Loucy (cell line): Measurements from ENCODE around the gene IGFALS.

ENCODE experiments used
- H2AFZ ChIP-seq: fragments of 200-600 bp; sonication (generic); 2 replicates; pipeline ENCODE4 v1.6.0; 2016; ENCODE audit warnings: antibody characterized with exemption, mild to moderate bottlenecking, low read length, moderate library complexity
- H3F3A ChIP-seq: fragments of 200-600 bp; 2 replicates; pipeline ENCODE4 v1.6.0; 2016; ENCODE audit warnings: antibody characterized with exemption, low read depth, mild to moderate bottlenecking
- H3K27me3 ChIP-seq: fragments of 200-600 bp; sonication (generic); 2 replicates; pipeline ENCODE4 v1.6.1; 2014; ENCODE audit warnings: low read length, mild to moderate bottlenecking; ENCODE audit not compliant: insufficient read depth, poor library complexity, severe bottlenecking
- H3K36me3 ChIP-seq: fragments of 200-600 bp; sonication (generic); 2 replicates; pipeline ENCODE4 v1.6.1; 2016; ENCODE audit warnings: low read length; ENCODE audit not compliant: insufficient read depth
- H3K4me1 ChIP-seq: fragments of 200-600 bp; sonication (generic); 2 replicates; pipeline ENCODE4 v1.5.1; 2014; ENCODE audit warnings: low read length, mild to moderate bottlenecking; ENCODE audit not compliant: insufficient read depth, poor library complexity, severe bottlenecking
- H3K4me2 ChIP-seq: fragments of 200-600 bp; sonication (generic); 2 replicates; pipeline ENCODE4 v1.6.0; 2014; ENCODE audit warnings: antibody characterized with exemption, low read length, low read depth, mild to moderate bottlenecking; ENCODE audit not compliant: poor library complexity, severe bottlenecking
- H3K4me3 ChIP-seq: fragments of 200-600 bp; sonication (generic); 2 replicates; pipeline ENCODE4 v1.5.1; 2014; ENCODE audit warnings: low read length, mild to moderate bottlenecking, mixed read lengths; ENCODE audit not compliant: poor library complexity, severe bottlenecking
- H3K79me2 ChIP-seq: fragments of 200-600 bp; sonication (generic); 2 replicates; pipeline ENCODE4 v1.6.1; 2014; ENCODE audit warnings: low read length; ENCODE audit not compliant: insufficient read depth
- H3K9ac ChIP-seq: fragments of 200-600 bp; sonication (generic); 2 replicates; pipeline ENCODE4 v1.6.0; 2014; ENCODE audit warnings: mild to moderate bottlenecking, low read depth, low read length, moderate library complexity; ENCODE audit not compliant: poor library complexity, severe bottlenecking
- H3K9me2 ChIP-seq: fragments of 200-600 bp; sonication (generic); replicated peaks from 2 replicates; pipeline ENCODE4 v1.6.1; 2016; ENCODE audit warnings: low read depth, low read length, mixed read lengths
- H3K9me3 ChIP-seq: fragments of 200-600 bp; sonication (generic); 2 replicates; pipeline ENCODE4 v1.6.1; 2014; ENCODE audit warnings: mild to moderate bottlenecking, antibody characterized with exemption, low read length, low read depth; ENCODE audit not compliant: insufficient read depth
- H4K20me1 ChIP-seq: fragments of 200-600 bp; sonication (generic); 2 replicates; pipeline ENCODE4 v1.6.0; 2014; ENCODE audit warnings: antibody characterized with exemption, low read length, mild to moderate bottlenecking; ENCODE audit not compliant: insufficient read depth, poor library complexity, severe bottlenecking
- EZH2phosphoT487 ChIP-seq: fragments of 200-600 bp; IDR thresholded peaks from 2 replicates; pipeline ENCODE4 v1.6.1; 2018; ENCODE audit warnings: antibody characterized with exemption, mild to moderate bottlenecking, moderate library complexity, borderline replicate concordance
- TF ChIP-seq, protein P1 (sequence below): fragments of 200-600 bp; sonication (generic); conservative IDR thresholded peaks from 2 replicates; pipeline ENCODE4 v1.5.1; 2014; ENCODE audit warnings: mild to moderate bottlenecking, antibody characterized with exemption, low read length

The IGFALS gene

DNA sequence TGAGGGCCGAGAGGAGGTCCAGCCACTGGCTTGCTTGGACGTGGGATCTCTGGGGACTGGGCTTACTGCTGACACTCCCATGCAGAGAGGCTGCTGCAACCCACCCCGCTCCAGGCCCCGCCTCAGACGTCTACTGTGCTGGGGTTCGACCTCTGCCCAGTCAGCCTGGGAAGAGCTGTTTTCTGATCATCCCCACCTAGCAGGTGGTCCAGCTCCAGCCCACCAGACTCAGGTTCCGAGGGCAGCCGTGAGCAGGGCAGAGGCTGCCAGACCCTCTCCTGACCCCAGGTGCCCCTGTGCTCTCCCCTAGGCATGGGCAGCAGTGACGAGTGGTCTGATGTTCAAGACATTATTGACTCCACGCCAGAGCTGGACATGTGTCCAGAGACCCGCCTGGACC, 45.6 kb downstream of the IGFALS start:
- Histone ChIP-seq H4K20me1 (no peaks in the 10 kb centered on the region), H3K27me3 (no peaks in the 10 kb centered on the region), H3F3A (no peaks in the 10 kb centered on the region), H2AFZ (no peak overlapping the region), H3K4me2 (no peak overlapping the region), H3K9ac (no peak overlapping the region), H3K4me3 (no peak overlapping the region), H3K36me3 (peaks cover 4% of the 10 kb centered on the region; the same call in 1 of the 2 replicates), H3K9me3 (no peaks in the 10 kb centered on the region), H3K79me2 (no peaks in the 10 kb centered on the region), H3K4me1 (no peaks in the 10 kb centered on the region), H3K9me2 (no peaks in the 10 kb centered on the region)
- TF ChIP-seq, protein P1, sequence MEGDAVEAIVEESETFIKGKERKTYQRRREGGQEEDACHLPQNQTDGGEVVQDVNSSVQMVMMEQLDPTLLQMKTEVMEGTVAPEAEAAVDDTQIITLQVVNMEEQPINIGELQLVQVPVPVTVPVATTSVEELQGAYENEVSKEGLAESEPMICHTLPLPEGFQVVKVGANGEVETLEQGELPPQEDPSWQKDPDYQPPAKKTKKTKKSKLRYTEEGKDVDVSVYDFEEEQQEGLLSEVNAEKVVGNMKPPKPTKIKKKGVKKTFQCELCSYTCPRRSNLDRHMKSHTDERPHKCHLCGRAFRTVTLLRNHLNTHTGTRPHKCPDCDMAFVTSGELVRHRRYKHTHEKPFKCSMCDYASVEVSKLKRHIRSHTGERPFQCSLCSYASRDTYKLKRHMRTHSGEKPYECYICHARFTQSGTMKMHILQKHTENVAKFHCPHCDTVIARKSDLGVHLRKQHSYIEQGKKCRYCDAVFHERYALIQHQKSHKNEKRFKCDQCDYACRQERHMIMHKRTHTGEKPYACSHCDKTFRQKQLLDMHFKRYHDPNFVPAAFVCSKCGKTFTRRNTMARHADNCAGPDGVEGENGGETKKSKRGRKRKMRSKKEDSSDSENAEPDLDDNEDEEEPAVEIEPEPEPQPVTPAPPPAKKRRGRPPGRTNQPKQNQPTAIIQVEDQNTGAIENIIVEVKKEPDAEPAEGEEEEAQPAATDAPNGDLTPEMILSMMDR = no peak
- no peak for TF ChIP-seq EZH2phosphoT487

DNA sequence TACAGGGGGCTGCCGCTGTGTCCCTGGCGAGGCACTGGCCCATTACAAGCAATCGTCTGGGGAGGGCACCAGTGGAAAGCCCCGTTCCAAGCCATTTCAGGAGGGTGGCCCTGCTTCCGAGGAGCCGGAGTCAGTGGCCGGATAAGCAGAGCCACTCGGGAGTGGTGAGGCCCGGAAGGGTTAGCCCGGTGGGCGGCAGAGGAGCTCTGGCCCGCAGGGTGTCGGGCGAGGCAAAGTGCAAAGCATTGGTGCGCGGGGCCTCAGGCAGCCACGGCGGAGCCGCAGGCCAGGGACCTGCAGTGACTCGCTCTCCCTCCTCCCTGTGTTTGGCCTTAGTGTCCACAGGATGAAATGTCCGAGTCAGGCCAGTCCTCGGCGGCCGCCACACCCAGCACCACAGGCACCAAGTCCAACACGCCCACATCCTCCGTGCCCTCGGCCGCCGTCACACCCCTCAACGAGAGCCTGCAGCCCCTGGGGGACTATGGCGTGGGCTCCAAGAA, 46.8 kb downstream of the IGFALS start:
- Histone ChIP-seq H3K9me2 (no peaks in the 10 kb centered on the region), H3K4me2 (no peak overlapping the region), H3K9me3 (no peaks in the 10 kb centered on the region), H3K4me3 (no peak overlapping the region), H4K20me1 (no peaks in the 10 kb centered on the region), H3F3A (no peaks in the 10 kb centered on the region), H2AFZ (no peak overlapping the region), H3K9ac (no peak overlapping the region), H3K27me3 (no peaks in the 10 kb centered on the region), H3K36me3 (peaks cover 4% of the 10 kb centered on the region; the same call in 1 of the 2 replicates), H3K79me2 (no peaks in the 10 kb centered on the region), H3K4me1 (no peaks in the 10 kb centered on the region)
- TF ChIP-seq EZH2phosphoT487 = no peak
- TF ChIP-seq, protein P1 = no peak

GRCh38 chr16:1745900-1746692, 47.4 kb downstream of the IGFALS start:
- H3K4me3 ChIP-seq = no peak overlapping the region
- no peaks in the 10 kb centered on the region for H3K4me1 ChIP-seq
- H4K20me1 ChIP-seq = no peaks in the 10 kb centered on the region
- no peak overlapping the region for H2AFZ ChIP-seq
- no peaks in the 10 kb centered on the region for H3K27me3 ChIP-seq
- no peak overlapping the region for H3K4me2 ChIP-seq
- peaks cover 4% of the 10 kb centered on the region; the same call in 1 of the 2 replicates for H3K36me3 ChIP-seq
- H3F3A ChIP-seq = no peaks in the 10 kb centered on the region
- no peaks in the 10 kb centered on the region for H3K9me2 ChIP-seq
- no peaks in the 10 kb centered on the region for H3K79me2 ChIP-seq
- no peak for TF ChIP-seq EZH2phosphoT487
- TF ChIP-seq, protein P1 = no peak
- no peaks in the 10 kb centered on the region for H3K9me3 ChIP-seq
- H3K9ac ChIP-seq = no peak overlapping the region
